Muscle of leg (tissue), 16 donors: ENCODE measurements around the gene ZNF236. TPM values are rescaled to one million over a fixed set of nuclear protein-coding genes. Genes with fewer than 3 reads are reported as not detected.
"Not testable (repeated sequence)": the region's sequence is repeated elsewhere in the genome, so short reads cannot be mapped to it uniquely, and the experiment has no call there.

Source experiments
- DNase-seq: peaks from one replicate; pipeline ENCODE4 v3.0.0; 2013
- H3K27ac ChIP-seq: one replicate; pipeline ENCODE4 v1.5.1; 2013; ENCODE audit warnings: mild to moderate bottlenecking, low read length, control low read depth
- H3K27me3 ChIP-seq: one replicate; pipeline ENCODE4 v1.6.1; 2013; ENCODE audit warnings: low read length; ENCODE audit not compliant: control insufficient read depth, insufficient read depth
- H3K36me3 ChIP-seq: one replicate; pipeline ENCODE4 v1.6.1; 2013; ENCODE audit warnings: low read length; ENCODE audit not compliant: control insufficient read depth, insufficient read depth
- H3K4me1 ChIP-seq: one replicate; pipeline ENCODE4 v1.6.1; 2013; ENCODE audit warnings: low read length; ENCODE audit not compliant: control insufficient read depth, insufficient read depth
- H3K4me3 ChIP-seq: one replicate; pipeline ENCODE4 v1.5.1; 2013; ENCODE audit warnings: low read length, control low read depth
- H3K9me3 ChIP-seq: replicated peaks from 2 replicates; pipeline ENCODE4 v1.6.1; 2013; ENCODE audit warnings: low read depth, low read length; ENCODE audit not compliant: control insufficient read depth
- WGBS: methylation state at CpG from one replicate; pipeline ENCODE4 v1.1.5; 2013; ENCODE audit warnings: missing lambda C conversion rate; ENCODE audit not compliant: insufficient coverage; 5-methylcytosine and 5-hydroxymethylcytosine counted together
- long read RNA-seq, 11 donors: transcript quantifications; one replicate each; lab custom pipeline, GENCODE V29; 2026
- polyA plus RNA-seq, 8 donors: library from polyadenylated mRNA; unstranded; fragments of 120-200 nt; gene quantifications; one replicate each; pipeline versions ENCODE4 v1.2.1 to v1.2.3, GENCODE V29; 2013; ENCODE audit warnings: inconsistent platforms in 1 of 8, low replicate concordance in 1 of 8; ENCODE audit not compliant: insufficient read length in 8 of 8, insufficient read depth in 1 of 8
- total RNA-seq: library from RNA; stranded (reverse); fragments of 120-200 nt; gene quantifications from one replicate; pipeline ENCODE4 v1.2.4, GENCODE V29; 2013

ZNF236 gene
- 13.3 TPM for total RNA-seq
- polyA plus RNA-seq = 1 to 10 TPM; 5.5 to 7.4 (median 6.0) TPM
- long read RNA-seq, donor 1 = 0 reads
- long read RNA-seq, donor 2 = 0 reads
- long read RNA-seq, donor 3 = 0 reads
- long read RNA-seq, donor 4 = 0 reads
- long read RNA-seq, donor 5, partial matches to known transcripts = 7 of 8 reads
- long read RNA-seq, donor 5, other reads (novel, unspliced or antisense) = 0 of 8 reads
- long read RNA-seq, donor 6 = 0 reads
- long read RNA-seq, donor 7 = 0 reads
- long read RNA-seq, donor 8 = 0 reads
- long read RNA-seq, donor 9 = 0 reads
- long read RNA-seq, donor 10 = 0 reads
- long read RNA-seq, donor 11 = 0 reads

DNA sequence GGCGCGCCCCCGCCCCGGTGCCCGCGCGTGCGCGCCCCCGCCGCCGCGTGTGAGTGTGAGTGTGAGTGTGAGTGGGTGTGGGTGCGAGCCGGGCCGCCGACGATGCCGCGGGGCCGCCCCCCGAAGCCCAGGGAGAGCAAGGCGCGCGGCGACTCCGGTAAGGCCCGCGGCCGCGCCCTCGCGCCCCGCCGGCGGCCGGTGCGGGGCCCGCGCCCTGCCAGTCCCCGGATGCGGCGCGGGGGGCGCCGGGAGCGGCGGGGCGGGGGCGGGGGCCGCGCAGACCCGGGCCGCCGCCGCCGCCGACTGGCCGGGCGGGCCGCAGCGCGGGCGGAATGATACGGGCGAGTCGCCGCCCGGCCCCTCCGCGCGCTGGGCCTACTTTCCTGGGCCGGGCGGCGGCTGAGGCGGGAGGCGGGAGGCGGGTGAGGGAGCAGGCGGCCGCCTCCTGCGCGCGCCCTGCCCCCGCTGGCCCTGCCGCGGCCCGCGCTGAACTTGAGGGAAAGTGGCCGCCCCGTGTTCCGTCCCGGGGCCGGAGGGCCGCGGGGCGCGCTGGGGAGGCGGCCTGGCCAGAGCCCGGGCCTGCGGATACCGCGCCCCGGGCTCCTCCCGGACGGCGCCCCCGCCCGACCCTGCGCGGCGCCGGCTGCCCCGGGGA is at the start of gene ZNF236:
TSS of gene ZNF236 (plus strand) at position 52 of the 655 bp plus-strand sequence. CDS start at position 103, 51 bp downstream.
- H3K27me3 ChIP-seq = no peaks in the 10 kb centered on the region
- peak within 1 kb of the TSS; percentile 72 for H3K4me3 ChIP-seq
- WGBS = under 1% methylated on average over 112 of the region's 113 CpGs
- H3K9me3 ChIP-seq = no peaks in the 10 kb centered on the region
- peak within 1 kb of the TSS; percentile 85 for H3K27ac ChIP-seq
- H3K36me3 ChIP-seq = peaks cover 4% of the 10 kb centered on the region
- DNase-seq = peak; percentile 93
- H3K4me1 ChIP-seq = peaks cover 18% of the 10 kb centered on the region

DNA sequence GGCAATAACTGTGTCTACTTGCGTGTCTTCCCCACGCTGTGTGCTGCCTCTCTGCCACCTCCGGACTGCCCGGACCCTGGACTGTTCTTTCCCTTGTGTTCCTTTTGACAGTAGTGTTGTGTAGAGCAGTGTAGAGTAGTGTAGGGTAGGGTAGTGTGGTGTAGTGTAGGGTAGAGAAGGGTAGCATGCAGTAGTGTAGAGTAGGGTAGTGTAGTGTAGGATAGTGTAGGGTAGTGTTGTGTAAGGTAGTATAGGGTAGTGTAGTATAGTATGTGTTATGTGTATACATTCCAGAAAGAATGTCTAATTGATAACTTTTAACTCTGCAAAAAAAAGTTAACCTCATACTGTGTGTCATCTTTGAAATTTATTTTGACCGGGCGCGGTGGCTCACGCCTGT is 49.7 kb upstream of the ZNF236 start:
- H3K27ac ChIP-seq = no peak overlapping the region
- WGBS = 93% methylated on average over 8 of the region's 8 CpGs
- H3K4me3 ChIP-seq = no peak overlapping the region
- H3K27me3 ChIP-seq = no peaks in the 10 kb centered on the region
- no peaks in the 10 kb centered on the region for H3K4me1 ChIP-seq
- H3K9me3 ChIP-seq = no peaks in the 10 kb centered on the region
- H3K36me3 ChIP-seq = no peaks in the 10 kb centered on the region
- no peak for DNase-seq

DNA sequence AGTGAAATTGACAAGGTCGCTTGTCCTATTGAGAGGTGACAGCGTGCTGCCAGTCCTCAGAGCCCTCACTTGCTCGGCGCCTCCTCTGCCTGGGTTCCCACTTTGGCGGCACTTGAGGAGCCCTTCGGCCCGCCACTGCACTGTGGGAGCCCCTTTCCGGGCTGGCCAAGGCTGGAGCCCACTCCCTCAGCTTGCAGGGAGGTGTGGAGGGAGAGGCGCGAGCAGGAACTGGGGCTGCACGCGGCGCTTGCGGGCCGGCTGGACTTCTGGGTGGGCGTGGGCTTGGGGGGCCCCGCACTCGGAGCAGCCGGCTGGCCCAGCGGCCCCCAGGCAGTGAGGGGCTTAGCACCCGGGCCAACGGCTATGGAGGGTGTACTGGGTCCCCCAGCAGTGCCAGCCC is 45.3 kb upstream of the ZNF236 start:
- 91% methylated on average over 6 of the region's 22 CpGs for WGBS
- H3K36me3 ChIP-seq, H3K4me3 ChIP-seq, H3K9me3 ChIP-seq, H3K27ac ChIP-seq, H3K27me3 ChIP-seq, DNase-seq, H3K4me1 ChIP-seq: not testable (repeated sequence)

DNA sequence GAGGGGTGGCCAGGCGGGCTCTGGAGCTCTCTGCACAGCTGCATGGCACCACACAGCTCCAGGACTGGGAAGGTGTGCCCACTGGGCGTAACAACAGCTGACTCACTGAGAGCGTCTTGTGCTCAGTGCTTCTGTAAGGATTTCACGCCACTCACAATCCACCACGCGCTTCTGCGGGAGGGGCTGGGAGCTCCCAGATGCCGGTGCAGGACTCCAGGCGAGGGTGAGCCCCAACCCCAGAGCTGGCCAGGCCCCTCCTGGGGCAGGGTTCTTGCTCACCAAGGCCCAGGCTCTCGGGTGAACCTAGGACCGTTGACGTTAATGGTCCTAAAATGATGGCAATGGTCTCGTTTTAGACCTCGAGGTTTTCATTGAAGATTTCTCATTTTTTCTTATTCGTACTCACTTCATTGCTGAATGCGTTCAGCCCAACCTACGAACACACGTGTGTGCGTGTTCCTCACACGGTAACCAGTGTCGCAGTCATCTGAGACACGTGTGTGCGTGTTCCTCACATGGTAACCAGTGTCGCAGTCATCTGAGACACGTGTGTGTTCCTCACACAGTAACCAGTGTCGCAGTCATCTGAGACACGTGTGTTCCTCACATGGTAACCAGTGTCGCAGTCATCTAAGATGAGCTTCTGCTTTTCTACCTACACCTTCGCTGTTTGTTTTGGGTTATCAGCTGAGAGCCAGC is 38.4 kb upstream of the ZNF236 start:
- H3K4me1 ChIP-seq = no peaks in the 10 kb centered on the region
- H3K9me3 ChIP-seq = no peaks in the 10 kb centered on the region
- no peak overlapping the region for H3K4me3 ChIP-seq
- WGBS = 88% methylated on average over 29 of the region's 29 CpGs
- H3K27me3 ChIP-seq = peaks cover 8% of the 10 kb centered on the region
- no peak overlapping the region for H3K27ac ChIP-seq
- no peaks in the 10 kb centered on the region for H3K36me3 ChIP-seq
- DNase-seq = no peak

DNA sequence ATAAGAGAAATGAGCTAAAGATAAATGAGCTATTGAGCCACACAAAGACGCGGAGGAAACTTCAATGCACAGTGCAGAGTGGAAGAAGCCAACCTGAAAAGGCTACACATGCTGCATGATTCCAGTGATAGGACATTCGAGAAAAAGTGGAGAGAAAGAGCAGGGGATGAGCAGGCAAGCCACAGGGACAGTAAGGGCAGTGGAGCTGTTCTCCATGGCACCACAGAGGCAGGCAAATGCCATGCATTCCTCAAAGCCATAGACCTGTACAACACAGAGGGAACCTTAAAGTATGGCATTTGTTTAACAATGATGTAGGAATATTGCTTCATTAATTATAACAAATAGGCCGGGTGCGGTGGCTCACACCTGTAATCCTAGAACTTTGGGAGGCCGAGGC is 36.5 kb upstream of the ZNF236 start:
- no peak for DNase-seq
- Histone ChIP-seq H3K27me3 (peaks cover 6% of the 10 kb centered on the region), H3K27ac (no peak overlapping the region), H3K36me3 (no peaks in the 10 kb centered on the region), H3K9me3 (no peaks in the 10 kb centered on the region), H3K4me1 (no peaks in the 10 kb centered on the region), H3K4me3 (no peak overlapping the region)
- 86% methylated on average over 2 of the region's 6 CpGs for WGBS

DNA sequence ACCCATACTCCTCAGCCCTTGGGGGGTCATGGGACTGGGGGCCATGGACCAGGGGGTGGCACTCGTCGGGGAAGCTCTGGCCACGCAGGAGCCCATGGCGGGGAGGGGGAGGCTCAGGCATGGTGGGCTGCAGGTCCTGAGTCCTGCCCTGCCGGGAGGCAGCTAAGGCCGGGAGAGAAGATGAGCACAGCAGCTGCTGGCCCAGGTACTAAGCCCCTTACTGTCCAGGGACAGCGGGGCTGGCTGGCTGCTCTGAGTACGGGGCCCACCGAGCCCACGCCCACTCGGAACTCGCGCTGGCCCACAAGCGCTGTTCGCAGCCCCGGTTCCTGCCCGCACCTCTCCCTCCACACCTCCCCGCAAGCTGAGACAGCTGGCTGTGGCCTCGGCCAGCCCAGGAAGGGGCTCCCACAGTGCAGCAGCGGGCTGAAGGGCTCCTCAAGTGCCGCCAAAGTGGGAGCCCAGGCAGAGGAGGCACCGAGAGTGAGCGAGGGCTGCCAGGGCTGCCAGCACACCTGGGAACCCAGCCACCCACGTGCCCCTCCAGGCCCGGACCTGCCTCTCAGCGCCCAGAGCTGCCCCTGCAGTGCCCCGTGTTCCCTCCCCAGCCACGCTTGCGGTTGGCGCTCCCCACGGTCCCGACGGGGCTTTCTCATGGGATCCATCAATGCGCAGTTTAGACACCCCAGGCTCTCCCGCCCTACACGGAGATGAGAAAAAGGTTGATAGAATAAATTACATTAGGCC is 33.6 kb upstream of the ZNF236 start:
- peaks cover 5% of the 10 kb centered on the region for H3K27me3 ChIP-seq
- DNase-seq = no peak
- WGBS = 91% methylated on average over 33 of the region's 36 CpGs

DNA sequence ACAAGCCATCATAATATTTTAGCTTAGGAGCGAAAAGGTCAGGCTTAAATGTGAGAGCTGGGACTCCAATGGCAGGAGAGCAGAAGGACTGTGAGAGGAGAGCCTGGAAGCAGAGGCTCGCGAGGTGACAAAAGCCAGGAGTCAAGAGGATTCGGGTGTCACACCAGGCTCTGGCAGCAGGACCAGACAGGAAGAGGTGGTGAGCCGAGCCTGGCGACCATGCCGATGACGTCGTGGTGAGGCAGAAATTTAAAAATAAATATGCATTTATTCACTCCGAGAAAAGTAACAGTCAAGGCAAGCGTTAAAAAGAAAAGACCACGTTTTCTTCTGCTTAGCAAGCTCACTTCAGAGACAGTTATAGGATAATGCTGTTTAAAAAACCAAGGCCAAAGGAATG is 31.3 kb upstream of the ZNF236 start:
- Histone ChIP-seq H3K36me3 (no peaks in the 10 kb centered on the region), H3K27me3 (peaks cover 5% of the 10 kb centered on the region), H3K9me3 (no peaks in the 10 kb centered on the region), H3K27ac (no peak overlapping the region), H3K4me3 (no peak overlapping the region), H3K4me1 (no peaks in the 10 kb centered on the region)
- WGBS = 94% methylated on average over 4 of the region's 12 CpGs
- no peak for DNase-seq

More for the DNA sequence above, 33.6 kb upstream of the ZNF236 start:
- Histone ChIP-seq H3K36me3 (no peaks in the 10 kb centered on the region), H3K4me1 (no peaks in the 10 kb centered on the region), H3K9me3 (no peaks in the 10 kb centered on the region), H3K4me3 (no peak overlapping the region), H3K27ac (no peak overlapping the region)

DNA sequence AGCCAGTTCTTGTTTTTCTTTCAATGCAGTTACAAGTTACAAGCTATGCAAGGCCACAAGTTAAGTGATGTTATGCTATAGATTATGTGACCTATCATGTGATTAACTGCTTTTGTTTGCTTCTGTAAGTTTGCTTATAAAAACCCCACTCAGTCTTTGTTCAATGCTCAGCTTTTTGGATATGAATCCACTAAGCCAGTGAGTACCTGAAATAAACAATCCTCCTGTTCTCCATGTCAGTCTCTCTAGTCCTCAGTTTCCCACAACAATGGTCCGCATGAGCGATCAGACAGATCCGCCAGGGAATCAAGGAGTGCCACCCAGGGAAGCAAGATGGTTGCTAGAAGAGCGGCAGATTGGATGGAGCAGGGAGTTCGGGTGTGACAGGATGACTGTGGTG is 30.7 kb upstream of the ZNF236 start:
- Histone ChIP-seq H3K4me1 (no peaks in the 10 kb centered on the region), H3K36me3 (no peaks in the 10 kb centered on the region), H3K27ac (no peak overlapping the region), H3K27me3 (peaks cover 3% of the 10 kb centered on the region), H3K9me3 (no peaks in the 10 kb centered on the region), H3K4me3 (no peak overlapping the region)
- no peak for DNase-seq
- 92% methylated on average over 5 of the region's 5 CpGs for WGBS

DNA sequence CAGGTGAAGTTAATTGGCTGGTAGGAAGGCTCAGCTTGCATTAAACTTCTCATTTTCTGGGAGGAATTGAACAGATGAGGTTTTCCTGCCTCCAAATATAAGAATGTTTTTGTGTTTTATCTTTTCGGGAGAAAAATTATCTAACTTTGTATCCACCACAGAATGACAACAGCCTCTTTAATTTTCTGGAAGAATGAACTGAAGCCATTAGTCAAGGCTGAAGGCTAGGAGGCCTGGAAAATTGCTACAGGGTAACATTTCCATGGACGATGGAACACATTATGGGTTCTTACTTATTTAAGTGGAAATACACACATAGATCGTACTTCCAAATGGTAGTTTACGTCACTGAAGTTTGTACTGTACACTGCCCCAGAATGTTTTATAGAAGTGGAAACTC is 28.0 kb upstream of the ZNF236 start:
- Histone ChIP-seq H3K27me3 (no peaks in the 10 kb centered on the region), H3K27ac (no peak overlapping the region), H3K4me1 (no peaks in the 10 kb centered on the region), H3K36me3 (no peaks in the 10 kb centered on the region), H3K4me3 (no peak overlapping the region), H3K9me3 (no peaks in the 10 kb centered on the region)
- WGBS = no CpG with 5 or more reads among the region's 4 CpGs
- DNase-seq = no peak
